Uterus (tissue), 4 donors: ENCODE data around the gene ZNF138. TPM values are rescaled to one million over a fixed set of nuclear protein-coding genes. Genes with fewer than 3 reads are reported as not detected.

Experiments used
- DNase-seq, 2 donors: peaks; one replicate each; pipeline ENCODE4 v3.0.0-alpha.2; 2019 to 2020
- H3K27ac ChIP-seq, 2 donors: fragments of 200-600 bp; sonication (generic); 1 replicate in 1 of 2; 2 replicates in 1 of 2; pipeline ENCODE4 v1.5.1; 2016 to 2018
- H3K27me3 ChIP-seq, 2 donors: fragments of 200-600 bp; sonication (generic); one replicate each; pipeline ENCODE4 v1.5.1; 2018 to 2019; ENCODE audit warnings: control low read depth in 1 of 2
- H3K36me3 ChIP-seq, 2 donors: fragments of 200-600 bp; sonication (generic); one replicate each; pipeline ENCODE4 v1.5.1; 2019; ENCODE audit warnings: control low read depth in 1 of 2
- H3K4me1 ChIP-seq, 2 donors: fragments of 200-600 bp; sonication (generic); one replicate each; pipeline ENCODE4 v1.5.1; 2018 to 2019; ENCODE audit warnings: control low read depth in 1 of 2
- H3K4me3 ChIP-seq, 2 donors: fragments of 200-600 bp; sonication (generic); 1 replicate in 1 of 2; 2 replicates in 1 of 2; pipeline ENCODE4 v1.5.1; 2018 to 2019; ENCODE audit warnings: mild to moderate bottlenecking in 1 of 2
- H3K9me3 ChIP-seq, 2 donors: fragments of 200-600 bp; sonication (generic); one replicate each; pipeline ENCODE4 v1.5.1; 2019; ENCODE audit warnings: control low read depth in 1 of 2
- CTCF ChIP-seq, 4 experiments: fragments of 200-600 bp in 2 of 4; fragments of 450-650 bp in 2 of 4; sonication (generic) in 2 of 4; IDR thresholded peaks; one replicate each; pipeline ENCODE4 v1.5.1; 2016 to 2019; ENCODE audit warnings: antibody characterized with exemption in 4 of 4, mild to moderate bottlenecking in 2 of 4, moderate library complexity in 1 of 4
- POLR2A ChIP-seq, 2 donors: fragments of 450-650 bp; IDR thresholded peaks; one replicate each; pipeline ENCODE4 v1.6.1; 2016; ENCODE audit warnings: antibody characterized with exemption in 2 of 2, mild to moderate bottlenecking in 1 of 2, moderate library complexity in 1 of 2
- intact Hi-C: fragments of 100-400 bp; cut with DNase I; formaldehyde crosslinking; loops from one replicate; pipeline ENCODE4 v1.15.1; 2023; ENCODE audit warnings: low total_unique reads
- total RNA-seq, 4 donors: library from RNA; depleted of rRNA in 3 of 4; stranded (reverse); fragments of >200 nt in 3 of 4; gene quantifications; one replicate each; pipeline versions ENCODE4 v1.1.0 to v1.2.4, GENCODE V29; 2014 to 2023
- donor health status: DM: yes; HTN: yes; CAD: no.

ZNF138 gene
- total RNA-seq, 4 donors from 2014 or later, result 13.5 to 27.7 (median 15.2) TPM

GRCh38 chr7:64873155-64873500 is 78.9 kb downstream of the ZNF138 start:
- Histone ChIP-seq H3K27ac (no peak overlapping the region), H3K4me3 (no peak overlapping the region), H3K9me3 (no peaks in the 10 kb centered on the region), H3K4me1 (no peaks in the 10 kb centered on the region), H3K36me3 (no peaks in the 10 kb centered on the region), H3K27me3 (peaks cover 0 to 3% of the 10 kb centered on the region in 2 donors)
- intact Hi-C loops, result no loop called here
- TF ChIP-seq CTCF (IDR thresholded peaks at IDR 0.05), result no peak
- TF ChIP-seq POLR2A (IDR thresholded peaks at IDR 0.05), result no peak
- no peak for DNase-seq

GRCh38 chr7:64873517-64873916 is 79.3 kb downstream of the ZNF138 start:
- H3K9me3 ChIP-seq, result no peaks in the 10 kb centered on the region
- H3K4me1 ChIP-seq, result no peaks in the 10 kb centered on the region
- peaks cover 0 to 3% of the 10 kb centered on the region in 2 donors for H3K27me3 ChIP-seq
- no peak overlapping the region for H3K4me3 ChIP-seq
- intact Hi-C loops, result no loop called here
- H3K27ac ChIP-seq, result no peak overlapping the region
- DNase-seq, result no peak
- TF ChIP-seq CTCF (IDR thresholded peaks at IDR 0.05) (no peak), POLR2A (IDR thresholded peaks at IDR 0.05) (no peak)
- no peaks in the 10 kb centered on the region for H3K36me3 ChIP-seq

- no peak for DNase-seq
- intact Hi-C loops, result no loop called here
- H3K4me3 ChIP-seq, result no peak overlapping the region
Measured at GRCh38 chr7:64874114-64874513, 79.9 kb downstream of the ZNF138 start.

GRCh38 chr7:64874562-64875250 is 80.5 kb downstream of the ZNF138 start:
- Histone ChIP-seq H3K4me3 (no peak overlapping the region), H3K27ac (no peak overlapping the region), H3K9me3 (no peaks in the 10 kb centered on the region), H3K27me3 (peaks cover 0 to 3% of the 10 kb centered on the region in 2 donors), H3K36me3 (no peaks in the 10 kb centered on the region), H3K4me1 (no peaks in the 10 kb centered on the region)
- no peak for TF ChIP-seq CTCF (IDR thresholded peaks at IDR 0.05)
- TF ChIP-seq POLR2A (IDR thresholded peaks at IDR 0.05), result no peak
- intact Hi-C loops, result no loop called here
- DNase-seq, result no peak

More at GRCh38 chr7:64874114-64874513, 79.9 kb downstream of the ZNF138 start:
- Histone ChIP-seq H3K9me3 (no peaks in the 10 kb centered on the region), H3K27ac (no peak overlapping the region), H3K27me3 (peaks cover 0 to 3% of the 10 kb centered on the region in 2 donors), H3K4me1 (no peaks in the 10 kb centered on the region), H3K36me3 (no peaks in the 10 kb centered on the region)
- TF ChIP-seq POLR2A (IDR thresholded peaks at IDR 0.05) (no peak), CTCF (IDR thresholded peaks at IDR 0.05) (no peak)

GRCh38 chr7:64875258-64875657 is 81.0 kb downstream of the ZNF138 start:
- peaks cover 0 to 3% of the 10 kb centered on the region in 2 donors for H3K27me3 ChIP-seq
- no peak overlapping the region for H3K4me3 ChIP-seq
- no peak for TF ChIP-seq CTCF (IDR thresholded peaks at IDR 0.05)
- TF ChIP-seq POLR2A (IDR thresholded peaks at IDR 0.05), result no peak
- no peak overlapping the region for H3K27ac ChIP-seq
- no peaks in the 10 kb centered on the region for H3K9me3 ChIP-seq
- H3K4me1 ChIP-seq, result no peaks in the 10 kb centered on the region
- intact Hi-C loops, result no loop called here
- no peak for DNase-seq
- H3K36me3 ChIP-seq, result no peaks in the 10 kb centered on the region
